Right forelimb (tissue), 1 donor: Measurements from ENCODE around the gene POU2AF1.

Experiments used
- DNase-seq: peaks from one replicate; pipeline ENCODE4 v3.0.0-alpha.2; 2018

Gene POU2AF1

DNA sequence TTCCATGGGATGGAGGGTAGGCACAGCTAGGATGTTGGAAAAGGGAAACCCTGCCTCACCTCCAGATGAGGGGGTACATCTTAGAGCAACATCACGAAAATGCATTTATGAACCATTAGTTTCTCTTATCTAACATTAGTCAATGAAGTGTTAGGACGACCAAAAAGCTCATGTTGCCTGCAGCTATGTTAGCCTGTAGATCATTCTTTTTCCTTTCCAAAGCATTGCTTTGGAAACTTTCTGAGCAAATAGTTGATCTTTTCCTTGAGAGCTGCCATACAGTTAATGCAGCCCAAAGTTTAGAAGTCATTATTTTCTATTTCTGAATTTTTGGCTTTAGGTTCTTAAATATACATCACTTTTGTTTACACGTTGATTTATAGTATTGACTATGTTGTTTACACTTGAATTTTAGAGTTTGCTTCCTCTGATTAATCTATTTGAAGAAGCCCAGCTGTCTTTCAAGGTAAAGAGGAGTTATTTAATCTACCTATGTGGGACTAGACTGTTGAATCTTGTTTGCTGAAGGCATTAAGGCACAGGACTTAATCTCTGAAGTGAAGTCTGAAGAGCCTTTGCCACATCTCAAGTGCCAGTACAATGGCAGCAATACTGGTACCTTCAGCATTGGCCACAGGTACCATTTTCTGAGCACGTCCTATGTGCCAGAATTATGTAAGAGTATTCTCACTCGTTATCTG is 69.7 kb downstream of the POU2AF1 start:
- no peak for DNase-seq

DNA sequence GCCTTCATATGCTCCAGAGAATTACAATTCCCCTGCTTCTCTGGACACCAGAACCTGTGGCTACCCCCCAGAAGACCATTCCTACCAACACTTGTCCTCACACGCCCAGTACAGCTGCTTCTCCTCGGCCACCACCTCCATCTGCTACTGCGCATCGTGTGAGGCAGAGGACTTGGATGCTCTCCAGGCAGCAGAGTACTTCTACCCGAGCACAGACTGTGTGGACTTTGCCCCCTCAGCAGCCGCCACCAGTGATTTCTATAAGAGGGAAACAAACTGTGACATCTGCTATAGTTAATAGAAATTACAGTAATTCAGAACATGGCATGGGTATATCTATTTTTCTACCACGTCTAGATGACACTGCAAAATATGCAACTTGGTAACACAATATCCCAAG is 70.9 kb downstream of the POU2AF1 start:
- DNase-seq = no peak

- no peak for DNase-seq
Measured at GRCh38 chr11:111307472-111308108, 71.5 kb downstream of the POU2AF1 start.

- DNase-seq = no peak
Measured at GRCh38 chr11:111306321-111306720, 72.8 kb downstream of the POU2AF1 start.

- no peak for DNase-seq
Measured at GRCh38 chr11:111305876-111306275, 73.2 kb downstream of the POU2AF1 start.

GRCh38 chr11:111305162-111305802 is 73.8 kb downstream of the POU2AF1 start:
- DNase-seq = no peak

DNA sequence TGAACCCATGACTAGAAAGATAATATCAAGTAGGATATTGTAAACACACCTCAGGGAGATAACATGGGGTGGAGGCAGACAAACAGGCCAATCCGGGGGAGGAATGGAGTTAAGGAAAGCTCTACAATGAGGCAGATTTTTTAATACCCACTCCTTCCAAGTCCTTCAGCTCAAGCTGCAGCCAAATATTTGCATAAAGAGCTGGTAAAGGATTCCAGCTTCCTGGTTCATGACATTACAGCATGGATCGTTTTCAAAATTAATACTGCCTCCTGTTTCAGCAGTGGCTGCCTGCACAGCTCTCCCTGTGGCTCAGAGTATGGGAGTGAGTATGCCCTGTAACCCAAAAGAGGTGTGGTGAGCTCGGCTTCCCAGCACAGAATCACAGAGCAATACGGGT is 75.6 kb downstream of the POU2AF1 start:
- DNase-seq = no peak

DNA sequence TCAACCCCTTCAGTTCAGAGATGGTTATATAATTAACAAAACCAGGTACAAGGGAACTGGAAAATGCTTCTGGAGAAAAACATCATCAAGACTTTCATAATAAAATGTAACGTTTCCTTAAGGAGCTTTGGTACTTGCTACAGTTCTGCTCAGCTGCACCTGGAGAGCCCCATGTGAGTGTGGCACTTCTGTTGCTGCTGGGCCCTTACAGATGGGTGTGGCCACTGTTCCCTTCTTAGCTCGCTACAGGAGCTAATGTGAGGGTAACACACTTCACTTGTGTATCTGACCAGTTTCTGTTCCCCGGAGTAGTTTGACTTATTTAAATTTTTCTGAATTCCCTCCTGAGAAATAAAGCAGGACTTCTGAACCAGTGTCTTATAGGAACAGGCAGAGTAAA is 76.8 kb downstream of the POU2AF1 start:
- DNase-seq = no peak
